GM21576 (cell line): Measurements from ENCODE around the gene PPP1R14C.

ENCODE experiments used
- ATAC-seq: cut with Tn5 transposase; IDR thresholded peaks from one replicate; pipeline ENCODE4 v1.9.1; 2021; ENCODE audit warnings: mild to moderate bottlenecking, moderate library complexity; ENCODE audit not compliant: unreplicated experiment

Gene PPP1R14C

GRCh38 chr6:150245148-150245935, 102.5 kb downstream of the PPP1R14C start:
- ATAC-seq, result no peak

GRCh38 chr6:150247803-150248202, 105.0 kb downstream of the PPP1R14C start:
- ATAC-seq, result no peak

GRCh38 chr6:150248300-150248699, 105.5 kb downstream of the PPP1R14C start:
- ATAC-seq, result no peak

- ATAC-seq, result no peak
These were observed 106.4 kb downstream of the PPP1R14C start for GRCh38 chr6:150249261-150249660.

- ATAC-seq, result no peak
These were observed 108.0 kb downstream of the PPP1R14C start for GRCh38 chr6:150250826-150251225.

GRCh38 chr6:150251566-150252186, 108.8 kb downstream of the PPP1R14C start:
- no peak for ATAC-seq

- no peak for ATAC-seq
These were observed 110.0 kb downstream of the PPP1R14C start for GRCh38 chr6:150252714-150253444.

GRCh38 chr6:150253489-150253888, 110.6 kb downstream of the PPP1R14C start:
- ATAC-seq, result no peak

- ATAC-seq, result no peak
These were observed 111.9 kb downstream of the PPP1R14C start for GRCh38 chr6:150254770-150255169.

GRCh38 chr6:150255840-150256239, 113.0 kb downstream of the PPP1R14C start:
- no peak for ATAC-seq

- no peak for ATAC-seq
These were observed 113.9 kb downstream of the PPP1R14C start for GRCh38 chr6:150256618-150257272.

GRCh38 chr6:150258381-150258780, 115.5 kb downstream of the PPP1R14C start:
- ATAC-seq, result no peak

- no peak for ATAC-seq
These were observed 118.1 kb downstream of the PPP1R14C start for GRCh38 chr6:150260931-150261330.

- ATAC-seq, result no peak
These were observed 119.3 kb downstream of the PPP1R14C start for GRCh38 chr6:150261997-150262697.

- no peak for ATAC-seq
These were observed 121.0 kb downstream of the PPP1R14C start for GRCh38 chr6:150263765-150264404.

- no peak for ATAC-seq
These were observed 123.5 kb downstream of the PPP1R14C start for GRCh38 chr6:150266309-150266708.

GRCh38 chr6:150266963-150267685, 124.3 kb downstream of the PPP1R14C start:
- no peak for ATAC-seq

- no peak for ATAC-seq
These were observed 125.1 kb downstream of the PPP1R14C start for GRCh38 chr6:150267686-150268561.
